Motor neuron (in vitro differentiated cells): ENCODE measurements around the gene APOD. TPM values are rescaled to one million over a fixed set of nuclear protein-coding genes. Genes with fewer than 3 reads are reported as not detected.
A peak's percentile ranks its signal among the peaks of the same experiment; 100 is the strongest.

Experiments
- ATAC-seq, 8 experiments: fragments of 200-7000 bp; cut with Tn5 transposase; replicated peaks in 6 of 8; 2 replicates each; pipeline ENCODE4 v1.8.0; 2021; ENCODE audit warnings: mild to moderate bottlenecking in 8 of 8, moderate library complexity in 8 of 8
- H3K27ac ChIP-seq, 2 donors: fragments of 250-450 bp; sonication (Bioruptor Pico); 2 replicates each; pipeline ENCODE4 v1.9.0; 2021; ENCODE audit warnings: antibody characterized with exemption in 2 of 2, mild to moderate bottlenecking in 2 of 2, moderate library complexity in 1 of 2
- H3K4me1 ChIP-seq, 2 donors: fragments of 250-450 bp; sonication (Bioruptor Pico); replicated peaks in 1 of 2; 2 replicates each; pipeline ENCODE4 v1.6.1; 2021; ENCODE audit warnings: antibody characterized with exemption in 2 of 2, mild to moderate bottlenecking in 2 of 2, moderate library complexity in 1 of 2
- H3K4me3 ChIP-seq, 5 donors: fragments of 250-450 bp; sonication (Bioruptor Pico); 2 replicates each; pipeline ENCODE4 v1.9.0; 2021; ENCODE audit warnings: antibody characterized with exemption in 5 of 5, mild to moderate bottlenecking in 5 of 5, moderate library complexity in 4 of 5
- WGBS, 10 experiments: fragments of 450-650 bp; shearing (Covaris generic); methylation state at CpG; one replicate each; pipeline ENCODE4 v1.0.0; 2022; 5-methylcytosine and 5-hydroxymethylcytosine counted together
- in situ Hi-C, 9 experiments: fragments of 400-800 bp; cut with MboI; loops; one replicate each; pipeline ENCODE4 v1.15.0; 2021; ENCODE audit warnings: low sequenced_read_pairs in 9 of 9, low pct_unique_long_range_greater_than_20kb in 2 of 9; ENCODE audit not compliant: unreplicated experiment in 9 of 9
- total RNA-seq, 8 experiments: library from RNA; unstranded; fragments of 300-600 nt; gene quantifications; 2 replicates each; pipeline versions ENCODE4 v1.2.3 to v1.2.4, GENCODE V29; 2022

The APOD gene
- total RNA-seq, 8 experiments from 2014 or later, result 0.17 to 36.7 (median 8.8) TPM; not detected in 1

GRCh38 chr3:195553268-195553667 lies 30.5 kb downstream of the APOD start:
- Histone ChIP-seq H3K27ac (no peak overlapping the region), H3K4me1 (peaks cover 26 to 29% of the 10 kb centered on the region in 2 donors), H3K4me3 (no peak overlapping the region)
- WGBS, 10 experiments, result 60 to 100% (median 94%) methylated on average over 1 to 4 of the region's 7 CpGs; no CpG with 5 or more reads in 5 of the 10 experiments
- ATAC-seq, result no peak
- in situ Hi-C loops, result no loop called here

GRCh38 chr3:195551381-195551978 lies 32.3 kb downstream of the APOD start:
- ATAC-seq, result no peak
- H3K4me1 ChIP-seq, result peaks cover 20 to 25% of the 10 kb centered on the region in 2 donors
- no peak overlapping the region for H3K4me3 ChIP-seq
- in situ Hi-C loops, result no loop called here
- H3K27ac ChIP-seq, result no peak overlapping the region
- WGBS, 10 experiments, result 0 to 92% (median 57%) methylated on average over 1 to 6 of the region's 7 CpGs; no CpG with 5 or more reads in 3 of the 10 experiments

- 0 to 88% (median 57%) methylated on average over 1 to 4 of the region's 4 CpGs; no CpG with 5 or more reads in 1 of the 10 experiments for WGBS, 10 experiments
- no peak overlapping the region for H3K4me3 ChIP-seq
- H3K27ac ChIP-seq, result no peak overlapping the region
- in situ Hi-C loops, result no loop called here
- peaks cover 18 to 23% of the 10 kb centered on the region in 2 donors for H3K4me1 ChIP-seq
- no peak for ATAC-seq
Observed at GRCh38 chr3:195550723-195551122, 33.0 kb downstream of the APOD start.

DNA sequence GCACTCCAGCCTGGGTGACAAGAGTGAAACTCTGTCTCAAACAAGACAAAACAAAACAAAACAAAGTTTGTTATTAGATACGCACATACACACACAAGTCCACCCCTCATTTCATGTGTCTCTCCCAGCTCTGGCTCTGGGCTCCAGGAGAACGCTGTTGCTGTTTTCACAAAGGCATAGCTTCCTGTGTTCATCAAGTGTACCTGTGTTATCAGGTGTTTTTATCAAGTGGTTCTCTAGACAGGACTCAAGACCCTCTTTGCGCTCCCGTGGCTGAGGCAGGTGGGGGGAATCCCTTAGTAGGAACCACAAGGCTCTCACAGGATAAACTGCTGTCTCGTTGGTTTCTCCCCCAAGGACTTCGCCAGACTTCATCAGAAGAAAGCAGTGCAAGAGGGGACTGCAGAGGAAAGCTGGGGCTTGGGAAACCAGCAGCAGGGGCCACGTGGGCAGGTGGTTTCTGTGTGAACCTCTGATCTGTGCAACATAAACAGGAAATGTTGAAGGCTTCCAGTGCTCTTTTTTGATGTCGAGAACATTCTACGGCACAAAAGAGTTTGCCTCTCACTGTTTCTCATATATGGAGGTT lies 33.7 kb downstream of the APOD start:
- in situ Hi-C loops, result loop anchor here in 3 of 9 experiments (25.0 kb wide), 2 partner anchors 288 to 863 kb away; partner anchors contain the start of genes XXYLT1 (in 2 of the 3) and FAM43A (in 1 of the 3)
- H3K4me1 ChIP-seq, result peaks cover 17 to 18% of the 10 kb centered on the region in 2 donors
- WGBS, 10 experiments, result 33 to 100% (median 83%) methylated on average over 1 to 7 of the region's 9 CpGs; no CpG with 5 or more reads in 1 of the 10 experiments
- no peak overlapping the region for H3K4me3 ChIP-seq
- ATAC-seq, result no peak
- no peak overlapping the region for H3K27ac ChIP-seq

GRCh38 chr3:195548987-195549386 lies 34.8 kb downstream of the APOD start:
- peak in 1 of 8 experiments; percentile 52 for ATAC-seq
- in situ Hi-C loops, result loop anchor here in 3 of 9 experiments (25.0 kb wide), 2 partner anchors 287 to 862 kb away; partner anchors contain the start of genes XXYLT1 (in 2 of the 3) and FAM43A (in 1 of the 3)
- 0 to 100% (median 42%) methylated on average over 1 to 2 of the region's 2 CpGs; no CpG with 5 or more reads in 1 of the 10 experiments for WGBS, 10 experiments
- Histone ChIP-seq H3K4me1 (peaks cover 21 to 22% of the 10 kb centered on the region in 2 donors), H3K27ac (no peak overlapping the region), H3K4me3 (no peak overlapping the region)

DNA sequence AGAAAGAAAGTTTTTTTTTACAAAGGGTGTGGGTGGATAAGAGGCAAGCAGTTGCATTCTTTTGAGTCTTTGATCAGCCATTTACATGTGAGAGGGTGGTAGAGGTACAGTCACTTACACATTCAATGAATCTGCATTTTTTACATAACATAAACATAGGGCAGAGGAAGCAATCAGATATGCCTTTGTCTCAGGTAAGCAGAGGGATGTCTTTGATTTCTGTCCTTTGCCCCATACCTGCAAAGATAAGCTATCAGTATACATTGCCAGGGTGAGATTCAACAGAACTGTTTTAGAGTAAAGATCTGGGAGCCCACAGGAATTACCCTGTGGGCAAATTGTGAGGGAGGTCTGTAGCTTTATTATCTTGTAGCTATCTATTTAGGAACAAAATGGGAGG lies 35.2 kb downstream of the APOD start:
- peak in 2 of 8 experiments; percentile 10 to 24 for ATAC-seq
- Histone ChIP-seq H3K27ac (no peak overlapping the region), H3K4me3 (no peak overlapping the region), H3K4me1 (peaks cover 23 to 25% of the 10 kb centered on the region in 2 donors)
- in situ Hi-C loops, result loop anchor here in 3 of 9 experiments (25.0 kb wide), 2 partner anchors 286 to 861 kb away; partner anchors contain the start of genes XXYLT1 (in 2 of the 3) and FAM43A (in 1 of the 3)

DNA sequence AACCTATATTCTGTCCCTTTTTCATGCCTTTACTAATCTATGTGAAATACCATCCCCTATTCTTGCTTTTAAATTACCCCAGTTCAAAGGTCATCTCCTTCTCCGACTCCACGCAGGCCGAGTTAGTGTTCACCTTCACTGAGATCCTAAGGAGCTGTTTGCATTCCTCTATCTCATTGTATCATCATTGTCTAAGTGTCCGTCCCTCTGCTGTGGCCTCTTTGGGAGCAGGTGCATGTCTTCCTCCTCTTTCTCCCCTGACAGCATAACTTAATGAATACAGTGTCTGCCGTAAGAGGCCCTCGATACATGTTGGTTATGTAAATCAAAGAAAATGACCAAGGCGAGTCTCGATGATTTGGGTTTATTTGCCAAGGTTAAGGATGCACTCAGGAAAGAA lies 35.7 kb downstream of the APOD start:
- in situ Hi-C loops, result loop anchor here in 3 of 9 experiments (25.0 kb wide), 2 partner anchors 286 to 861 kb away; partner anchors contain the start of genes XXYLT1 (in 2 of the 3) and FAM43A (in 1 of the 3)
- Histone ChIP-seq H3K27ac (no peak overlapping the region), H3K4me3 (no peak overlapping the region), H3K4me1 (peaks cover 23 to 25% of the 10 kb centered on the region in 2 donors)
- ATAC-seq, result no peak
- 14 to 64% (median 30%) methylated on average over 2 to 8 of the region's 8 CpGs; no CpG with 5 or more reads in 1 of the 10 experiments for WGBS, 10 experiments

- H3K4me3 ChIP-seq, result no peak overlapping the region
- peaks cover 24 to 33% of the 10 kb centered on the region in 2 donors for H3K4me1 ChIP-seq
- 0 to 75% (median 20%) methylated on average over 1 to 4 of the region's 4 CpGs; no CpG with 5 or more reads in 3 of the 10 experiments for WGBS, 10 experiments
- no peak overlapping the region for H3K27ac ChIP-seq
- in situ Hi-C loops, result loop anchor here in 3 of 9 experiments (25.0 kb wide), 2 partner anchors 284 to 859 kb away; partner anchors contain the start of genes XXYLT1 (in 2 of the 3) and FAM43A (in 1 of the 3)
- ATAC-seq, result peak in 2 of 8 experiments; percentile 3 to 14
Observed at GRCh38 chr3:195546130-195546560, 37.6 kb downstream of the APOD start.

DNA sequence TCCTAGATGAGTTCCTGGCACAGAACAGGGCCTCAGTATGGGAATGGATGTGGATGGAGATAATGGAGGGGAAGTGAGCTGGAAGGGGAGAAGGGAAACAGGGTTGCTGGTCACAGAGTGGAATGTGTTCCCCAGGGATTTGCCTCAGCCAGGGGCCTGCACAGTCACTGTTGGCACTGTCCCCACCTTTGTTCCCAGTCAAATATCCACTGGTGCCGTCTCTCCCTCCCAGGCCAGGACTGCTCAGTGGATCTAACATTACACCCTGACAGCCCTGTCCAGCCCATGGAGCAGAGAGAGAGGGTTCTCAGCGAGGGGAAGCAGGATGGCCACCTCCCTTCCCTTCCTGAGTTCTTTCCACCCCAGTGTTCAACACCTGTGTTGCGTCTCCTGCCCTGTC lies 39.1 kb downstream of the APOD start:
- no peak for ATAC-seq
- H3K4me3 ChIP-seq, result no peak overlapping the region
- peaks cover 34 to 40% of the 10 kb centered on the region in 2 donors for H3K4me1 ChIP-seq
- WGBS, 10 experiments, result 60 to 100% (median 100%) methylated on average over 2 of the region's 3 CpGs; no CpG with 5 or more reads in 5 of the 10 experiments
- in situ Hi-C loops, result loop anchor here in 3 of 9 experiments (25.0 kb wide), 2 partner anchors 282 to 857 kb away; partner anchors contain the start of genes XXYLT1 (in 2 of the 3) and FAM43A (in 1 of the 3)
- H3K27ac ChIP-seq, result no peak overlapping the region

DNA sequence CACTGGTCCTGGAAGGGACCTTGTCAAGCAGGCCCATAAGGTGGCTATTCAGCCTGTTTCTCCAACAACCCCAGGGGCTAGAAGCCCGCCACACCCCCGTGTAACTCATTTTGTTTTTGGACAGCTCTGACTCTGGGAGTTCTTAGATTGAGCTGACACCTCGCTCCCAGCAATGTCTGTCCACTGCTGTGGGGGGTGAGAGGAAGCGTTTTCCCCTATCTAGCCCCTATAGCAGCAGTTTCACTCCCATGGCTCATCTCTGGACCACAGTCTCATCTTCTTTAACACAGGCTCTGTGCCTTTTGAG lies 39.6 kb downstream of the APOD start:
- ATAC-seq, result no peak
- peaks cover 32 to 40% of the 10 kb centered on the region in 2 donors for H3K4me1 ChIP-seq
- 50 to 100% (median 85%) methylated on average over 1 to 2 of the region's 4 CpGs; no CpG with 5 or more reads in 6 of the 10 experiments for WGBS, 10 experiments
- in situ Hi-C loops, result loop anchor here in 3 of 9 experiments (25.0 kb wide), 2 partner anchors 282 to 857 kb away; partner anchors contain the start of genes XXYLT1 (in 2 of the 3) and FAM43A (in 1 of the 3)
- peak overlapping the region in 1 of 2 donors; percentile 44 for H3K27ac ChIP-seq
- H3K4me3 ChIP-seq, result peak overlapping the region in 3 of 5 donors; percentile 71 to 84 (median 82)

- in situ Hi-C loops, result loop anchor here in 3 of 9 experiments (25.0 kb wide), 2 partner anchors 281 to 856 kb away; partner anchors contain the start of genes XXYLT1 (in 2 of the 3) and FAM43A (in 1 of the 3)
- peak overlapping the region; percentile 53 to 84 (median 82) for H3K4me3 ChIP-seq
- peaks cover 26 to 34% of the 10 kb centered on the region in 2 donors for H3K4me1 ChIP-seq
- peak overlapping the region; percentile 44 to 79 for H3K27ac ChIP-seq
- peak in 6 of 8 experiments; percentile 3 to 43 (median 34) for ATAC-seq
- WGBS, 10 experiments, result 0 to 70% (median 38%) methylated on average over 1 to 16 of the region's 38 CpGs; no CpG with 5 or more reads in 4 of the 10 experiments
Observed at GRCh38 chr3:195543500-195544229, 40.1 kb downstream of the APOD start.
